Right ventricle myocardium inferior (tissue), 1 donor: ENCODE results near the gene PWP2. TPM values are rescaled to one million over a fixed set of nuclear protein-coding genes. Genes with fewer than 3 reads are reported as not detected.
"Not testable (repeated sequence)": the region's sequence is repeated elsewhere in the genome, so short reads cannot be mapped to it uniquely, and the experiment has no call there.

ENCODE experiments used
- ATAC-seq: fragments of 200-7000 bp; cut with Tn5 transposase; one replicate; pipeline ENCODE4 v1.9.1; 2020; ENCODE audit warnings: mild to moderate bottlenecking, moderate library complexity
- DNase-seq: peaks from one replicate; pipeline ENCODE4 v3.0.0; 2021; ENCODE audit errors: missing footprints
- intact Hi-C: fragments of 100-400 bp; cut with DNase I; formaldehyde crosslinking; loops from one replicate; pipeline ENCODE4 v1.11.0; 2022
- total RNA-seq: library from RNA; stranded (reverse); fragmentation: NEBNext Ultra II Directional; extraction: Animal tissue kit (Norgen Biotek cat#: 25700); gene quantifications from one replicate; pipeline ENCODE4 v1.2.1, GENCODE V29; 2021
- donor health status: DM: no; HTN: yes; CAD: no; lungs with severe emphysema.

PWP2 gene
- total RNA-seq, 1 donor from 2014 or later = 8.1 TPM

DNA sequence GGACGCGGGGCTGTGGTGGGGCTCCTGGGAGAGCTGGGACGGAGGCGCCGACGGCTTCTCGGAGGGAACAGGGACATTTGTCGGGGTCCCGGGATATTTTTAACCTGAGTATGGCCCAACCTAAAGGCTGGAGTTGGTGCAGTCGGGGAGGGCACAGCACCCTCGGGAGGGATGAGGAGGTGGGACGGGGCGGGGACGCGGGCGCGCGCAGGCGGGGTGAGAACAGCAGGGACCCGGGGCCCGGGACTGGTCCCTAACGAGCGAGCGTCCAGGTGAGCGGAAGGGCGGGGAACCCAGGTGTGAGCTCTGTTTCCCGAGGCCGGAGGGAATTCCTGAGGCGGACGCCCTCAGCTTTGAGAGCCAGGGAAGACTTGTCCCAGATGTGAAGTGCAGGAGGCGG, 390 bp downstream of the PWP2 start:
- ATAC-seq = peak; percentile 45
- DNase-seq, intact Hi-C loops: not testable (repeated sequence)

DNA sequence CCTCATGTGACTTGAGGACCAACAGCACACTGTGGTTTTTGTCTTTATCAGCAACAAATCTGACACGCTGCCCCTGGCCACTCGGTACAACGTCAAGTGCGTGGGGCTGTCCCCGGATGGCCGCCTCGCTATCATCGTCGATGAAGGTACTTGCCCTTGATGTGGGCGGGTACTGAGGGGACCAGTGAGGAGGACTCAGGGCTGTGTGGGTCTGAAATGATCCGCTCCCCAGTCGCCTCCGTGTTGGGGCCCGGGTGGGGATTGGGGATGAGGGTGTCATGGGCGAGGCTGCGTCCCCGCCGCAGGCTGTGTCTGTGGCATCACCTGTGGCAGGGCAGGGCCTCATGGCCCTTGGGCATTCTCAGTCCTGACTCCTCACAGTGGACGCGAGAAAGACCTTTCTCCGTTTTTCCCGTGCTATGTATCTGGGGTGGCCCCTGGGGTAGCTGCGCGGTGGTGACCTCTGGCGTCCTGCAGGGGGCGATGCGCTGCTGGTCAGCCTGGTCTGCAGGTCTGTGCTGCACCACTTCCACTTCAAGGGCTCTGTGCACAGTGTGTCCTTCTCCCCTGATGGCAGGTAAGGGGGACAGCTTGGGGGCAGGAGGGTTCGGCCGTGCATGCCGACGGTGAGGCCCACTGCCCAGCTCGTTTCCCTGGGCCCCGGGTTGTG, 6.6 kb downstream of the PWP2 start:
- ATAC-seq, DNase-seq, intact Hi-C loops: not testable (repeated sequence)

DNA sequence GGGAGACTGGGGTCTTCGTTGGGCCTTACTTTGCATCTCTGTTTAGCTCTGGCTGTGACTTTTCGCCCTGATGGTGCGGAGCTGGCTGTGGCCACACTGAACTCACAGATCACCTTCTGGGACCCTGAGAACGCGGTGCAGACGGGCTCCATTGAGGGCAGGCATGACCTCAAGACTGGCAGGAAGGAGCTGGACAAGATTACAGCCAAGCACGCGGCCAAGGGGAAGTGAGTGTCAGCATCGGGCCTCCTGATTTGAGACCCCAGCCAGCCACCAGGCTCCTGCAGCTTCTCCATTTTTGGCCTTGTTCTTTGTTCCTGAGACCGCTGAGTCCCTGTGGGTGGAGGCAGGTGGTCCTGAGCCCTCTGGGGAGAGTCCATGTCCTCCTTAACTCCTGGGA, 14.9 kb downstream of the PWP2 start:
- intact Hi-C loops, DNase-seq: not testable (repeated sequence)
- peak; percentile 23 for ATAC-seq

DNA sequence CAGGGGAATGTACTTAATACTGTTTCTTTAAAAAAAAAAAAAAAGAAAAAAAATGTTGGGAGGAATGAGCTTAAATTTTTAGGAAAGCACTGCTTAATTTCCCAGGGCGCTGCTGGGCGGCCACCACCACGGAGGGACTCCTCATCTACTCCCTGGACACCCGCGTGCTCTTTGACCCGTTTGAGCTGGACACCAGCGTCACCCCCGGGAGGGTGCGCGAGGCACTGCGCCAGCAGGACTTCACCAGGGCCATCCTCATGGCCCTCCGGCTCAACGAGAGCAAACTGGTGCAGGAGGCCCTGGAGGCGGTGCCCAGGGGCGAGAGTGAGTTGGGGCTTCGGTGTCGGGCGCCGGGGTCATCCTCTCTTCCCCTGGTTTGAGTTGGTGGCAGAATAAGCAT, 20.6 kb downstream of the PWP2 start:
- intact Hi-C loops, ATAC-seq, DNase-seq: not testable (repeated sequence)

DNA sequence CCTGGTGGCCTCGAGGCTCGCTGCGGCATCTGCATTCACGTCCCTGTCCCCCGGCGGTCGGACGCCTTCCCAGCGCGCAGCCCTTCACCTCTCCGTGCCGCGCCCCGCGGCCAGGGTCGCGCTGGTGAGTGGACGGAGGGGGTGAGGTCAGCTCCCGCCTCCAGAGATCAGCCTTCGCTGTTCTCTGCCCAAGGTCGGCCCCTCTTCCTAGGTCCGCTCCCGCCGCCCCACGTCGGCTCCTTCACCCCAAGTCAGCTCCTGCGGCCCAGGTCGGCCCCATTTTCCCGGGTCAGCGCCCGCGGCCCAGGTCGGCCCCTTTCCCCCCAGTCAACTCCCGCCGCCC, 26.5 kb downstream of the PWP2 start:
- intact Hi-C loops, ATAC-seq, DNase-seq: not testable (repeated sequence)

DNA sequence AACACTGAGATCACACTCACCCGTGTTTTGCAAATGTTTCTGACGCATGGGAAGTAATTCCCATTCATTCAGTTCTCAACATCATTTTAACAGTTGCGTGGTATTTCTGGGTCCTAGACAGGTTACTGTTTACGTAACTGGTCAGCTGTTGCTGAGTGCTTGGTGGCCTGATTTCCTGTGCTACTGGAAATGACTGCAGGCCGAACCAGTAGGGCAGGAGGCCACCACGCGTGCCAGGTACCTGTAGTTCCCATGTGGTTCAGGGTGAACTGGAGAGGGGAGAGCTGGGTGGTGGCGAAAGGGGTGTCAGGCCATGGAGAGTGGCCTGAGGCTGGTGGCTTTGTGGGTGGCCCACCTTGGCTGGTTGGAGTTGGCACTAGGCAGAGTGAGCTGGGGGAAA, 27.5 kb downstream of the PWP2 start:
- intact Hi-C loops, DNase-seq, ATAC-seq: not testable (repeated sequence)

DNA sequence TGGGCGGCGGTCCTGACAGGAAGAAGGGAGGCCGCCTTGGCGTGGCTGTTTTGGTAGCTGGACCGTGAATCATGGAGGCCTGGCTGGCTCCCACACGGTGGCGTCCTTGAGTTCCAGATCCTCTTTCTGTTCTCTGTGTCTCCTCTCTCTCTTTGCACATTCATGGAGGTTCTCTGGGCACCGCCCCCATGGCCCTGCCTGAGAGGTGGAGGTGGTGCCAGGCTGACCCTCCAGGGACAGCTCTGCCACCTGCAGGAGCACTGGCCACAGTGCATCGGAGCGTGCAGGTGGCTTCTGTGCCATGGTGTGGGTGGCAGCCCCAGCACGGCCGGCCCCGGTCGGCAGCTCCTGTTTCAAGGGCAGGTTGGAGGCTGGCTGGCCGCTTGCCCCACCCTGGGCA, 30.8 kb downstream of the PWP2 start:
- DNase-seq (peak; percentile 34), ATAC-seq (peak; percentile 27)
- intact Hi-C loops = not testable (repeated sequence)

DNA sequence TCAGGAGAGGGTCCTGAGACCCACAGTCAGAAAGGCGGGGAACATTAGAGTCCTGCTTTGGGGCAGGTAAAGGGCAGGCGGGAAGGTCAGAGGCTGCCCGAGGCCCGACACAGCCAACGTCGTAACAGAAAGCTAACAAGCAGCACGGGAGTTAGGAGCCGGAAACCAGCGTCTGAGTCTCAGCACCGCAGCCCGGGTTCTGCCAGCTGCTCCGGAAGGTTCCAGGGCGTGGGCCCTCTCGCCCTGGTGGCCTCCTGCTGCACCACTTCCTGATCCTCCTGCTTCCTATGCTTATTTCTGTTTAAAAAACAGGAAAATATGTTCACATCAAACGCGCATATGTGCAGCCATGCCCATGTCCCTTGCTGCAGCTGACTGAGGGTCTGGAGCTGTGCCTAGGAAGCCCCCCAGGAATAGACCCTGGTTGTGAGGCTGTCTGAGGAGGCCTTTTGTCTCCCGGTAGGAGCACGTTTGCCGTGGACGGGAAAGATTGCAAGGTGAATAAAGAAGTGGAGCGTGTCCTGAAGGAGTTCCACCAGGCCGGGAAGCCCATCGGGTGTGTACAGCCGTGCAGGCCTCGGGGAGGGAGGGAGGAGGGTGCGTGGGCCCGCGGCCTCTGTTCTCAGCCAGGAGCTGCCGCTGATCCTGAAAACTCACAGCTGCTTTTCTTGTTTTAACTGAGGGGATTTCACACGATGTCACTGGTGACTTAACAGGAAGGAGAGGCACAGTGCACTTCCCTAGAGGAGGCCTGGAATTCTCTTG, 32.8 kb downstream of the PWP2 start:
- peak; percentile 52 for ATAC-seq
- intact Hi-C loops = not testable (repeated sequence)

DNA sequence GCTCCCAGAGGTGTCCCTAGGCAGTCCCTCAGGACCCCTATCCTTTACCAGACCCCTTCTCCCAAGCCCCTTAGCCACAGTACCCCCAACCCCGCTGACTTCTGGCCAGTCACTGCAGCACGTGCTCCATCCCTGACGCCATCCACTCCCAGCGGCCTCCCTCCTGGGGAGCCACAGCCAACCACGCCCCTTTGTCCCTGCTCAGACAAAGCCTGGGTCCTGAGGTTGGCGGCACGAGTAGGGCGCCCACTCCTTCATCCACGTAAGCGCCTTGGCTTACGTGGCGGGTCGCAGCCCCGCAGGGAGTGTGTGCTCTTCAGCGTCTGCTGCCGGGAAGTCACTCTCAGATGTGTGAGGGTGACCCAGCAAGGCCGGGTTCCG, 33.3 kb downstream of the PWP2 start:
- intact Hi-C loops, DNase-seq: not testable (repeated sequence)
- ATAC-seq = peak; percentile 15

More for the DNA sequence above, 32.8 kb downstream of the PWP2 start:
- DNase-seq = not testable (repeated sequence)

DNA sequence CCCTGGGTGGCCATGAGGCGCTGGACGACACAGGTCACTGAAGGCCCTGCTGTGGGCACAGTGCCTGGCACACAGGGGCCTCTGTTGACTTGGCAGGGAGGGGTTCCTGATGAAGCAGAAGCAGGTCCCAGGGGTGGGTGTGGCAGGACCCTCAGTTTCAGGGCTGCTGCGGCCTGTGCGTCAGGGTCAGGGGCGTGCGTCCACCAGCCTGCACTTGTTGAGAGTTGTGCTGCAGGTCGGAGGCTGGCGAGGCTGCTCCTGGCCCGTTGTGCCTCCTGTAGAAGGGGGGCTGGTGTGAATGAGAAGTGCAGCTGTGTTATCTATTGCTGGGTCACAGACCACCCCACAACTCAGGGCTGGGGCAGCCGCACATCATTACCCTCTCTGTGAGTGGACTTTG, 35.3 kb downstream of the PWP2 start:
- intact Hi-C loops, ATAC-seq: not testable (repeated sequence)
- peak; percentile 34 for DNase-seq

DNA sequence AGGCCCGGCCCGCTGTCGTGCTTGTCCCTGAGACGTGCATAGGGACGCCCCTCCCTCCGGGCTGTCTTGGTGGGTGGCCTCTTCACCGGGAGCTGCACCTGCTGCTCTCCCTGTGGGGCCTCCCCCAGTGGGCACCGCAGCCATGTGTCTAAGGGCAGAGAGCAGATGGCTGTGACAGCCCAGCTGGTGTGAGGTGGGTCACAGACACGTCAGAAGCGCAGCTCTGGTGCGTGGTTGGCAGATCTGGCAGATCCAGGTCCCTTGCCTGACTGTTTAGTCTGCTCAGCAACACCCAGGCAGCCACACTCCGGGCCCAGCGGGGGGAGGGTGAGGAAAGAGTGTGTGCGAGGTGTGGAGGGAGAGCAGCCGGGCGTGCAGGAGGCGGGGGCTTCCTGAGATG, 36.2 kb downstream of the PWP2 start:
- intact Hi-C loops, DNase-seq, ATAC-seq: not testable (repeated sequence)

DNA sequence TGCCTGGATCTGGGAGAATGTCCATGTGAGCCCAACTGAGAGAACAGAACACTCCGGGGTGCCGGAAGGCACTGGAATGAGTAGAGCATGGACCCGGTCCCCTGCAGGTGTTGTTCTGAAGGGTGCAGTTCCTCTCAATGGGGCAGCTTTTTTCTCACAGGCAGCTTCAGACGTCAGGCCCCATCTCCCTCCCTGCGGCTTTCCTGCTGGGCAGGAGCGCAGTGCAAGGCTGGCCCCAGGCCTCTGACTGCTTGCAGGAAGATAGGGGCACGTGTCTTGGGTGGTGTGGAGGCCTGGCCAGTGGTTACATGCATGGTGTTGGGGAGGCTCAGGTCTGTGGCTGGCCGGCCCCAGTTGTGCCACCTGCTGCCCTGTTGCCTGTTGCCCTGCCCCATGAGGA, 36.8 kb downstream of the PWP2 start:
- intact Hi-C loops, ATAC-seq, DNase-seq: not testable (repeated sequence)

DNA sequence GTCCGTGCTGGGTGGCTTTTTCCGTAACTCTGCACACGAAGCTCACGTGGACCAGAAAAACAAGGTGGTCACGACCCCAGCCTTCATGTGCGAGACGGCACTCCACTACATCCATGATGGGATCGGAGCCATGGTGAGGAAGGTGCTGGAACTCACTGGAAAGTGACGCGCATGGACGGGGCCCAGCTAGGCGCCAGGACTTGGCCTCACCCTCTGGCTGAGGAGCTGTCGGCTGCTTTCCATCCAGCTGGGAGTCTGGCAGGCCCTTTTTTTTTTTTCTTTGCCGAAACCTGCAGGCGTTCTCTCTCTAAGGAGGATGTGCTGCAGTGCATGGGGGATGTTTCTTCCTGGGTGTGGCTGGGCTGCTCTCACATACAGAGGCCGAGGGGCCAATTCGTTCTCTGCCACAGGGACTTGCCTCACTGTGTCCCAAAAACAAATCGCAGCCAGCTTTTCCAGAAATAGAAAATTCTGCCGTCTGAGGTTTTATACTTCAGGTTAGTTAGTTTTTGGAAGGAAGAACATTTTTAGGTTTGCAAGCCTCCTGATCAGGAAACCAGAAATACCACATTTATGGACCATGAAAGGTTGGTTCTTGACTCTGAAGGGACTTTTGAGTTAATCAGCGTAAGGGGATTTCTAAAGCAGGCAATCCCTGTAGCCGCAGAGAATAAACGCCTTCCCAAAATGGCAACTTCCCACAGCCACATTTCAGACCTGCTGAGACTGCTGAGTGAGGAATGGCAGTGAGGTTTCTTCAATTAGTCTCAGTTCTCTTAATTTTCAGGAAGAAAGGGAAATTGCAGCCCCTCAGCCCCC, 37.8 kb downstream of the PWP2 start:
- intact Hi-C loops, DNase-seq: not testable (repeated sequence)
- ATAC-seq = peak; percentile 35

DNA sequence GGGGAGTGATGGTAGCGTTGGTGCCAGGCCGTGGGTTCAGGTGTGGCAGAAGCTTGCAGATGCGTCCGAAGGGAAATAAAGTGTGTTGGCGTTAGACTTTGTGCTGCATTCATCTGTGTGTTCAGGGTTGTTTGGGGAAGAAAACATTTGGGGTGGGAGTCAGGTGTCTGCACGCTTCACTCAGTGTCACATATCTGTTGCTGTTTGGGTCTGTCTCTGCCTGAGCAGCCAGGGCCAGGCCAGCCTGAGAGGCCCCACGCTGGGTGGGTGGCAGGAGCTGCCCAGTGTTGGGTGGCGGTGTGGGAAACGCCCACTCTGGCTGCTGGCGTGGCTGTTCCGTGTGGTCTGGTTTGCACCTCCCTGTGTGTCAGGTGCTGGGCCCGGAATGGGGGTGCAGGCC, 38.4 kb downstream of the PWP2 start:
- intact Hi-C loops, ATAC-seq, DNase-seq: not testable (repeated sequence)

DNA sequence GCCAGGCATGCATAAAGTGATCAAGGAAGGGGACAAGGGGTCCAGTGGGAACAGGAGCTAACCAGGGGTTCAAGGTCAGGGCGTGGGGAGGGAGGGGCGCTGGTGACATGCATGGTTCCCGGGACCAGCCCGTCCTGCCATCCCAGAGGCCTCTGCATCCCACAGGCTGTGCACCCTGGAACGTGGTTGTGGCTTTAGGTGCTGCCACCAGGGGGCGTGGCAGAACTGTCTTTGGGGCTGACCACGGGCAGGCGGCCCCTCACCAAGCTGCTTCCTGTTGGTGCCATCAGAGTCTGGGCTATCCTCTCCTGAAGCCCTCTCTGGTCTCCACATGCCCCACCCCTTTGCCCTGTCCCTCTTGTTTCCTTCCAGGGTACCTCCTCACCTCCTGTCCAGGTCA, 39.9 kb downstream of the PWP2 start:
- DNase-seq, intact Hi-C loops: not testable (repeated sequence)
- ATAC-seq = peak; percentile 59

DNA sequence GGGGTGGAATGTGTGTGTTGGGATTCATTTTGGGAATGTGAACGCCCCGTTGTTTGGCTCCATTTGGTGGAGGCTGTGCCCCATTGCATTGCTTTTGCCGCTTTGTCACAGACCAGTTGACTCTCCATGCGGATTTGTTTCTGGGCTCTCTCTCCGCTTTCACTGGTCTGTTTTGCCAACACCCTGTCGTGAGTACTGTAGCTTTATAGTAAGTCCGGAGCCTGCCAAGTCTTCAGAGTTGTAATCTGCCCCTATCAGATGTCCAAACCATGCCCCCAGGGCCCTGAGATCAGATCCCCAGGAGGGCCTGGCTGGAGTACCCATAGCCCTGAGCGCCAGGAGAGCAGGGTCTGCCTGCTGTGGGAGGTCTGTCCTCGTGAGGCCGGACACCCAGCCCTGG, 43.1 kb downstream of the PWP2 start:
- peak; percentile 53 for DNase-seq
- intact Hi-C loops = not testable (repeated sequence)

DNA sequence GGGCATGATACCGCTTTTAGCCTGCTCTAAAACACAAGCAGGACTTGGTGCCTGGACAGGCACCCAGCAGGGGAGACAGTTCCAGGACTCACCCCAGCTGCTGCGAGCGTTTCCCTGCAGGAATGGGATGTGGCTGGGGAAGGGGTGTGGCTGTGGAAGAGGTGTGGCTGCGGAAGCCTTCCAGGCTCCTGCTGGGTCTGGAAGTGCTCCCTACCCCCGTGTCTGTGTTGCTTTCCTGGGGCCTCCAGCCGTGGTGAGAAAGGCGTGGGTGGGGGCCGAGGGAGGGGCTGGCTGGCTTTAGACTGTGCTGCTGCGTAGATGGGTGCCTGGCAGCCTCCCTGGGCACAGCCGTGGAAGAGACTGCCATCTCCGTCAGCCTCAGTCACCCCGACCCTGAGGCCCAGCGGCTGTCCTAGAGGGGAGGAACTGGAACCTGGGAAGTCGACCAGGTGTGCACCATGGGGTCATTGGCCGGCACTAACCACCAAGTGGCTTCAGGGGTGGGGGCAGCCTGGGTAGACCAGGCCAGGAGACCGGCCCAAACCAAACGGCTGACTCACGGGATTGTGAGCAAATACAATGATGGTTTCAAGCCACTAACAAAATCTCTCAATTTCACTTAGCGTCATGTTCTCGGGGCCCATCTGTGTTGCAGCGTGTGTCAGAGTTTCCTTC, 46.2 kb downstream of the PWP2 start:
- DNase-seq (peak; percentile 58), ATAC-seq (peak; percentile 78)
- intact Hi-C loops = not testable (repeated sequence)

More for the DNA sequence above, 43.1 kb downstream of the PWP2 start:
- ATAC-seq = not testable (repeated sequence)

DNA sequence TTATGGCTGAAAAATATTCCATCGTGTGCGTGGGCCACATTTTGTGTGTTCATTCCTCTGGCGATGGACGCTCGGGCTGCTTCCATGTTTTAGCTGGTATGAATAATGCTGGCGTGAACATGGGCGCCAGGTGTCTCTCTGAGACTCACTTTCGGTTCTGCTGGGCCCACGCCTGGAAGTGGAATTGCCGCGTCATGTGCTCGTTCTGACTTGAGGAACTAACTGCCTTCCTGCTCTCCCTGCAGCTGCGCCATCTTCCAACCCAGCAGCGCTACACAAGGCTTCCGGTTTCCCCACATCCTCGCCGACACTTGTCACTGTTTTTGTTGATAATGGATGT, 46.7 kb downstream of the PWP2 start:
- intact Hi-C loops = not testable (repeated sequence)
- DNase-seq (peak; percentile 66), ATAC-seq (peak; percentile 18)

DNA sequence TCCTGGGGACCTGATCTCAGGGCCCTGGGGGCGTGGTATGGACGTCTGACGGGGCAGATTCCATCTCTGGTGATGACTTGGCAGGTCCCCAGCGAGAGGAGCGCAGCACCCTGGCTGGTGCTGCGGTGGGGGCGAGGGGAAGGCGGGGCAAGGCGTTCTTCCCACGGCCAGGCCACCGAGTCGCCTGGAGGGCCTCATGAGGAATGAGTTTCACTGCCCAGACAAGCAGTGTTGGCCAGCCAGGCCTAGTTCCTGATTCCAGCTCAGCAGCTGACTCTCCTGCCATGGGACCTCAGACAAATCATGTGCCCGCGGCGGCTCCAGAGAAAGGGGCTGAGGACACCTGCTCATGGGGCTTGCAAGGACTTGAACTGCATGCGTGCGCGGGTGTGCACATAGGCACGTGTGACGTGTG, 47.6 kb downstream of the PWP2 start:
- DNase-seq, intact Hi-C loops: not testable (repeated sequence)
- ATAC-seq = peak; percentile 63
